HG03457 (cell line): Measurements from ENCODE around the gene SFT2D2.

ENCODE experiments used
- ATAC-seq: cut with Tn5 transposase; IDR thresholded peaks from one replicate; pipeline ENCODE4 v1.9.1; 2021; ENCODE audit warnings: moderate number of reproducible peaks; ENCODE audit not compliant: unreplicated experiment

The SFT2D2 gene

DNA sequence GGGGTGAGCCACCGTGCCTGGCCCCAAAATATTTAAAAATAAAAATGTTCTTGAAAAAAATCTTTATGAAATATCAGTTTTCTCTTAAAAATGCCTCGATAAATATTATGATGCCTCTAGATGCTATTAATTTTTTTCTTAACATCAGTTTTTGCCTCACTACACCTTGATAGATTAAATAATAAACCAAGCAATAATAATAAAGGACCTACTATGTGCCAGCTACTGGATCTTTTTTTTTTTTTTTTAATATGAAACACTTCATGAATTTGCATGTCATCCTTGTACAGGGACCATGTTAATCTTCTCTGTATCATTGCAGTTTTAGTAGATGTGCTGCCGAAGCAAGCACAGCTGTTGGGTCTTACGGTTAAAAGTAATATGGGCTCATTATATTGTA, 37.3 kb downstream of the SFT2D2 start:
- ATAC-seq: no peak

GRCh38 chr1:168264296-168264695, 38.5 kb downstream of the SFT2D2 start:
- ATAC-seq: no peak

GRCh38 chr1:168265596-168265995, 39.8 kb downstream of the SFT2D2 start:
- ATAC-seq: no peak

- ATAC-seq: no peak
These were observed 40.9 kb downstream of the SFT2D2 start for GRCh38 chr1:168266644-168267186.

GRCh38 chr1:168271636-168272035, 45.8 kb downstream of the SFT2D2 start:
- ATAC-seq: no peak

- no peak for ATAC-seq
These were observed 47.8 kb downstream of the SFT2D2 start for GRCh38 chr1:168273575-168273974.

DNA sequence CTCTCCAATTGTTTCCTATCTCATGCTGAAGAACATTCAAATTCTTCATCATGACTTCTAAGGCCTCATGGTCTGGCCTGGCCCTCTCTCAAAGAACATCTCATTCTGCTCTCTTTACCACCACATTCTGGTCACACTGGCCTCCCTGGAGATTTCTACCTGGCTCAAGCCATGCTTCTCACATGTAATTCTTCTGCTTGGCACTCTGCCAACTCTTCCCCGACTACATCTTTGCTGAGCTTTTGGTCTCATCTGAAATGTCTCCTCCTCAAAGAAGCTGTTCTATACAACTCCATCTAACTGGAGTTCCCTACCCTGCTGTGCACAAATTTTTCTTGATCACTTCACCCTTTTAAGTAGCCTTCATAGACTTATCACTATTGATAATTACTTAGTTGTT, 53.4 kb downstream of the SFT2D2 start:
- no peak for ATAC-seq

GRCh38 chr1:168280296-168280927, 54.6 kb downstream of the SFT2D2 start, which contains the start of gene TBX19:
Gene TBX19 (plus strand): TSS chr1:168280877. CDS start chr1:168281091, 214 bp downstream.
- no peak for ATAC-seq

DNA sequence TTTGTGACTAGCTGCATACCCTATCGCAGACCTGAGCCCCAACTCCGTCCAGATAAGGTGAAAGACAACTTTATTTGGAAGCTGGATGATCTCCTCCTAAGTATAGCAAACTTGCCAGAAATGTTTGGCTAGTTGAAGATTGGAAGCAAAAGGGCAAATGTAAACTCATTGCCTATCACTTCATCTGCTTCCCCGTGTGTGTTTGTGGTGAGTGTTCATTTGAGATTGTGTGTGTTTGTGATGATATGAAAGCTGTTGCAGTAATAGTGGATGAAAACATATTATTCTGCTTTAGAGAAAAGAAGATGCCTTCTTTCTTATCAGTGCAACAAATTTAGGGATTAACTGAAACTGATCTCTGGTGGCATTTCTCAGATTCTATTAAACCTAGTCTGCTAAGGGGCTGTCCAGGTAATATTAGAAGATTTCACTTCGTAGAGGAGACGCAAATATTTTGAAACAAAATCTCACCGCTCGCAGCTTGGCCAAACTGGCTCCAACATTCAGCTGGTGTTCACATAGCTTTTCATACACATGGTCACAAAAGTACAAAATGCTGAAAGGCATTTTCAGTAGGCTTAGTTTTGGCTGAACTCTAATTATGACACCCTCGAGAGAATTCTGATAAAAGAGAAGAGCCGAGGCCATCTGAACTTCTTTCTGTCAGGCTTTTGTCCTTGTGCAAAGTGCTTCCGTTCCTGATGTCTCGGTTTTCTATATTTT, 56.0 kb downstream of the SFT2D2 start:
- no peak for ATAC-seq

DNA sequence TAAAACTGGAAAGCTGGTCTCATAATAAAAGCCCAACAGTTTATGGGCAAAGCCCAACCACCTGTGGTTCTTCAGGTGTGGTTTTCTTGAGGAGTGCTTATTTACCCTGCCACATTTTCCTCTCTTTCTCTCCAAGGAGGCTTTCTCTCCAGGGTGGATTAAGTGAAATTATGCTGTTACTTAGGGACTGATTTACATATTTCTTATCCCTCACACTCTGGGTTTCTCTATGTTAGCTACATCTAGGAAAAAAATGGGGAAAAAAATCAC, 59.7 kb downstream of the SFT2D2 start:
- ATAC-seq: no peak

GRCh38 chr1:168285971-168286927, 60.4 kb downstream of the SFT2D2 start:
- no peak for ATAC-seq

GRCh38 chr1:168287237-168287664, 61.4 kb downstream of the SFT2D2 start:
- ATAC-seq: no peak

GRCh38 chr1:168288311-168289052, 62.7 kb downstream of the SFT2D2 start:
- ATAC-seq: no peak

- ATAC-seq: no peak
These were observed 65.5 kb downstream of the SFT2D2 start for GRCh38 chr1:168291222-168291837.

- no peak for ATAC-seq
These were observed 67.6 kb downstream of the SFT2D2 start for GRCh38 chr1:168293356-168293755.

DNA sequence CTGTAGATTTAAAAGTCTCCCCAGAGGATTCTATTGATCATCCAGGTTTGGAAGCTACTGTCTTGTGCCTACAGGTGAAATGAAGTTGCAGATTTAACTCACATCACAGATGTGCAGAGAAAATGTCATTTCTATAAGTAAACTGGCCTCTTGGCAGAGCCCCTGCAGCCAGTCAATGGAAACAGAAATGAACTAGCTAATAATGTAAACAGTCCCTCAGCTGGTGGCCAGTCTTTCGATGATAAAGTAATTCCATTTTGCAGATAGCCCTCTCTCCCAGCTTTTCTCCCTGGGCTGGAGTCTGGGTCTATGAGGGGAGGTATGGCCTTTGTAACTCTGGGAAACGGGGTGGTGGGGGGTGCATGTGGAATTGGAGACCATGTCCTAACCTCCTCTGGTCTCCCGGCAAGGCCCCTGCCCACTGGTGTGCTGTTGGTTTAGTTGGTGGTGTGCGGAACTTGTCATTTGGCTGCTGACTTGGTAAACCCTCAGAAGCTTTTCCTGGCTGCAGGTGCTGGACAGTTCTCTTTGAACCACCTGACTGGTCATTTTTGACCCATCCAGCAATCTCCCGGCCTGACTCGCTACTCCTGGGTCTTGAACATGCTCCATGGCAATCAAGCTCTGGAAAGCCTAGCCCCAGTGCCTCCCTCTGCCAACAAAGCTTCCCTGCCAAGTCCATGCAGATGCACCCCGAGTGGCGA, 69.8 kb downstream of the SFT2D2 start:
- ATAC-seq: no peak

GRCh38 chr1:168297019-168297730, 71.4 kb downstream of the SFT2D2 start:
- no peak for ATAC-seq

DNA sequence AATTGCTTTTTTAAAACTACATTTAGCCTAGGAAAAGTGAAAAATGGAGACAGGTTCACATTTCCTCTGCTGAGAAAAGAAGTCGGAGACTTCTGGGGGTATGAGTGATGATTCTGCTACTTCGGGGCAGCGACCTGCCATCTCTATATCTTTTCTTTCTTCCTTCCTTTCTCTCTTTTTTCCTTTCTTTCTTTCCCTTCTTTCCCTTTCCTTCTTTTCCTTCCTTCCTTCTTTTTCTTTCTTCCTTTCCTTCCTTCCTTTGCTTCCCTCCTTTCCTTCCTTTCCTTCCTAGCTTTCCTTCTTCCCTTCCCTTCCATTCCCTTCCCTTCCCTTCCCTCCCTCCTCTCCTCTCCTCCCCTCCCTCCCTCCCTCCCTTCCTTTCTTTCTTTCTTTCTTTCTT, 72.6 kb downstream of the SFT2D2 start:
- no peak for ATAC-seq

- ATAC-seq: no peak
These were observed 74.8 kb downstream of the SFT2D2 start for GRCh38 chr1:168300626-168301025.
